GM20431 (cell line): Measurements from ENCODE around the gene NME3.

Experiments
- in situ Hi-C: fragments of 300-500 bp; cut with MseI, MboI; formaldehyde crosslinking; loops from one replicate; pipeline ENCODE4 v1.15.0; 2020; ENCODE audit warnings: low sequenced_read_pairs; ENCODE audit not compliant: unreplicated experiment

Gene NME3

DNA sequence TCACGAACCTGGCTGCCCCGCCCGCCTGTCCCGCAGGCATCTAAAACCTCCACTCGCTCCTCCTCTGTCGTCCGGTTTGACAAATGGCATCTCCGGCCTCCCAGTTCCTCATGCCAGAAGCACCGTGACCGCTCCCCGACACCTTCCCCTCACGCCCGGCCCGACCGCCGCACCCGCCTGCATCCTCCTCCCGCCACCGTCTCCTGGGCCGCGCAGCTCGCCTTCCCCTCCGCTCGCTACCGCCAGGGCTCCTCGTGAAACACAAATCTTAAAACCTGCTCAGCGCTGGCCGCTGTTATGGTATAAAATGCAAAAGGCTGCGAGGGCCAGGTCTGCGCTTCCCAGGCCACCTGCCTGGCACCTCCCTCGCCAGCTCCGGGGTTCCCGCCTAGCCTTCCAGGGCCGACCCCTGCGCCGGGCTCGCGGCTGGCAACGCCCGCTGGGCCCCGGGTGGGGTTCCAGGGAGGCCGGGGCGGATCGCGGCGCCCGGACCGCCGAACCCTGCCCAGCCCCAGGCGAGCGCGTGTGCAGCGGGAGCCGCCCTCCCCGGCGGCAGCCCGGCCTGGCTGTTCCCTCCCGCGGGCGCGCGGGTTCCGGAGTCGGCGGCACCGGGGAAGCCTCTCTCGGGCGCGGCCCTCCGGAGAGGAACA is 10.5 kb upstream of the NME3 start:
- in situ Hi-C loops, result no loop called here

DNA sequence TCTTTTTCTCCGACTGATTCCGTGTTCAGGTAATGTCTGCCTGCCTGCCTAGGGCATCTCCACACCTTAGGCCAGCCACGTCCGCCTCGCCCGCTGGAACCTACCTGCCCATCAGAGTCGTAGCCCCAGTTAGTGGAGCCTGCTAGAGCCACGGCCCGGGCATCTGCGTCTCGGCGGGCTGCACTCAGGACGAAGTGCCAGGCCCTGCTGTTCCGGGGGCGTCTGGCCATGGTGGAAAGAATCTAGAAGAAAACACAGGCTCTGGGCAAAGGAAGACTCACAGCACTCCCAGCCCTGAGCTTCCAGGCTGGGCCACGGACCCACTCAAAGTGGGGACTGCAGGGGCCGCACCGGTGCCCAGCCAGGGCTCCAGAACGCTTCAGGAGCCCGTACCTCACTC is 9.9 kb upstream of the NME3 start:
- in situ Hi-C loops, result no loop called here

GRCh38 chr16:1780677-1781072 is 9.3 kb upstream of the NME3 start:
- in situ Hi-C loops, result no loop called here

- in situ Hi-C loops, result no loop called here
Measured at GRCh38 chr16:1779741-1780676, 8.7 kb upstream of the NME3 start.

DNA sequence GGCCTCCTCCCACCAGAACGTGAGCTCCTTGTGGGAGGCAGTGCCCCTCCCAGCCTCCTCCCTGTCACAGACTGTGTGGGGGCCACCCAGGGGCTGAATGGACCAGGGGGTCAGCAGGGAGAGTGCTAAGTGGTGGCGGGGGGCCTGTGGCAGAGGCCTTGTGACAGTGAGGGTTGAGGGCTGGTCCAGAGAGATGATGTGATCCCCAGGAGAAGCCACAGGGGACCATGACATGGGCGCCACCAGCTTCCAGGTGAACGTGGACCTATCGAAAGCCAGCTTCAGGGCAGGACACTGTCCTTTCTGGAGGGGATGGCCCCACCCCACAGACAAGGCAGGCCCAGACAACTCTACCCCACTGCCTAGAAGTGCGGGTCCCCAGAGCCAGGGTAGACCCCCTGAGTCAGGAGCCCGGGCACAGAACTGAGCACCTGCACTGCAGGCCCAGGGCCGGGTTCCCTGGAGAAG is 7.9 kb upstream of the NME3 start:
- in situ Hi-C loops, result no loop called here

GRCh38 chr16:1778200-1779179 is 7.1 kb upstream of the NME3 start:
- in situ Hi-C loops, result no loop called here

GRCh38 chr16:1777375-1778199 is 6.2 kb upstream of the NME3 start:
- in situ Hi-C loops, result no loop called here

- in situ Hi-C loops, result no loop called here
Measured at GRCh38 chr16:1776991-1777374, 5.6 kb upstream of the NME3 start.

GRCh38 chr16:1776672-1776955 is 5.3 kb upstream of the NME3 start:
- in situ Hi-C loops, result no loop called here

DNA sequence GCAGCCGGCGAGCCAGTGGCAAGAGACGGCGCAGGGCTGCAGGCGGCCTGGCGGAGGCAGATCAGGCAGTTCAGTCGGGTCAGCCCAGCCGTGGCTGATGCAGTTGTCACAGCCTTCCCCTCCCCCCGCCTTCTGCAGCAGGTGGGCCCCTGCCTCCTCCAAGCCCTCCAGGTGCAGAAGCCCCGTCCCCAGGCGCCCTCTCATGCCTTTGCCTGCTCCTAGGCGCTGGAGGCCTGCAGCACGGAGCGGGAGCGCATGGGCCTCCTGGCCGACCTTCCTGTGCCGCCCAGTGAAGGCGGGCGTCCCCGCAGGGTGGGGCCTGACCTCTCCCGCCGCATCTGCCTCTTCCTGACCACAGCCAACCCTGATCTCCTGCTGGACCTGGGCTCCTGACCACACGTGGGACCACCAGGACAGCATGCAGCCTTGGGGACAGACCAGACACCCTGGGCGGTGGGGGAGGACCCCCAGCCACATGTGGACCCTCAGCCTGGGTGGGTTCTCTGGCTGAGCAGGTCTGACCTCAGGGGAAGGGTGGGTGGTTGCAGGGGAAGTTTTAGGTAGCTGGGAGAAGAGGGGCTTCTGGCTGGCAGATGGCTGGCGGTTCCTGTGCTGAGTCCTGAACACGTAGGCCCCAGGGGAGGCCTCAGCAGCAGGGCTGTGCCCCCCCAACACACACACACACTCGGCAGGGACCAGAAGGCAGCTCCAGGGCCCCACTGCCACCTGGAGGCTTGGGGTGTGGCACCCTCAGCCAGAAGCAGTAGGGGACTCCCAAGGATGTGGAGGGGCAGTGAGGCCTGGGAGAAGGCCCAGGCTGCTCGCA is 4.7 kb upstream of the NME3 start:
- in situ Hi-C loops, result no loop called here

DNA sequence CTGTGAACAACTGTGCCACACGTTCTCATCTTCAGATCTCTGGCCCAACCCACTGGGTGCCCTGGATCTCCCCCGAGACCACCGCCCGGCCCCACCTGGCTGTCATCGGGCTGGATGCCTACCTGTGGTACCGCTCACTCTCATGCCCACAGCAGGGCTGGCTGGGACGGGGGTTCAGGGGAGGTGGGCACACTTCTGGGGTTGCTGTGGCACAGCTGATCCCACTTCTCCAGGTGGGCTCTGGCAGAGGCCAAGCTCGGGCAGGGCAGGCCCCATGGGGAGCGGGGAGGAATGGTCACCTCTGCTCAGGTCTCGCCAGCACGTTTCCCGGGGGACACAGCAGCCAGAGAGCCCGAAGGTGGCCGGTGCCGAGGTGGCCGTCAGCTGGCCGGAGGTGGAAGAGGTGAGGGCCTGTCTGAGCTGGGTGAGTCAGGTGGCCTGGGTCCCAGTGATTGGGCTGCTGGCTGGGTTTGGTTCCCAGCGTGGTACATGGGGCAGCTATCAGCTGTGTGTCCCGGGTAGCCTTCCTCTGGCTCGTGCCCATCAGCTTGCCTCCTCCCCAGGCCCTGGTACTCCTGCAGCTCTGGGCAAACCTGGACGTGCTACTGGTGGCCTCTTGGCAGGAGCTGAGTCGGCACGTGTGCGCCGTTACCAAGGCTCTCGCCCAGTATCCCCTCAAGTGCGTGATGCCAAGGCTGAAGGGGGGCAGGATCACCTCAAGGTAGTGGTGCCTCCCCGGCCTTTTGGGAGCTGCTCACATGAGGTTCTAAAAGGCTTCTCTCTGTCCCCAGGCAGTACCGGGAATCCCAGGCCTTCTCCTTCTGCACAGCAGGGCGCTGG is 3.9 kb upstream of the NME3 start:
- in situ Hi-C loops, result no loop called here

DNA sequence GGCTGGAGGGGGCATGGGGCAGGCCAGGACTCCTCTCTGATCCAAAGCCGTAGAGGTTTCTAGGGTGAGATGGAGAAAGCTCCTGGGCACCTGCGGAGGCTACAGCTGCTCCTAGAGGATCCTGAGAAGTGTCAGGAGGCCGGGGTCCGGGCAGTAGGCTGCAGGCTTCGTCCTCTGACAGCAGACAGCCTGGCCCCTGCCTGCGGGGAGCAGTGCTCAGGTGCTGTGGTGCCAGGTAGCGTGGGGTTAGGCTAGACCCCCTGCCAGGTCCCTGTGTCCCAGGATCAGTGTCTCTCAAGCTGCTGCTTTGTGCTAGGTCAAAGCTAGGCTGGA is 3.1 kb upstream of the NME3 start:
- in situ Hi-C loops, result no loop called here

DNA sequence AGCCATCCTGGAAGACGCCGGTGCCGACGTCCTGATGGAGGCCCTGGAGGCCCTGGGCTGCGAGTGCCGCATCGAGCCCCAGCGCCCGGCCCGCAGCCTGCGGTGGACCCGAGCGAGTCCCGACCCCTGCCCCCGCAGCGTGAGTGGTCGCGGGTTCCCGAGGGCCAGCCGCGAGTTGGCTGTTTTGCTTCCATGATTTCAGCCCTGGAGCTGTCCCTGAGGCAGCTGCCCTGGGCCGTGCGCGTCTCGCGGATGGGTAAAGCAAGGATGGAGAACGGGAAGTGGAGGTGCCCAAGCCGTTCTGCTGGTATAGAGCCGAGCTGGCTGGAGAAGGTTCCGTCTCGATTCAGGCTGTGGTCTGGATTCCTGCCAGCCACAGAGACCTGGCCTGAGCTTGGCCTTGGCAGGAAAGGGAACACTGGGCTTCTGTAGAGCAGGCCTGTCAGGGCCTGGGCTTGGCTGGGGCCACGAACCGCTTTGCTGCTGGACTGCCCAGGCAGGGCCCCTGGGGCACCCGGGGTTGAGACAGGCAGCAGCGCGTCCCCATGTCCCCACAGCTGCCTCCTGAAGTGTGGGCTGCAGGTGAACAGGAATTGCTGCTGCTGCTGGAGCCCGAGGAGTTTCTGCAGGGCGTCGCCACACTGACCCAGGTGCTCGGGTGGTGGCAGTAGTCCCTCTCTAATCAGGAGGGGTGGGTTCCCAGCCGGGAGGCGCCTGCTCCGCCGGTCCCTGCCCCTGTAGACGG is 2.5 kb upstream of the NME3 start:
- in situ Hi-C loops, result no loop called here

DNA sequence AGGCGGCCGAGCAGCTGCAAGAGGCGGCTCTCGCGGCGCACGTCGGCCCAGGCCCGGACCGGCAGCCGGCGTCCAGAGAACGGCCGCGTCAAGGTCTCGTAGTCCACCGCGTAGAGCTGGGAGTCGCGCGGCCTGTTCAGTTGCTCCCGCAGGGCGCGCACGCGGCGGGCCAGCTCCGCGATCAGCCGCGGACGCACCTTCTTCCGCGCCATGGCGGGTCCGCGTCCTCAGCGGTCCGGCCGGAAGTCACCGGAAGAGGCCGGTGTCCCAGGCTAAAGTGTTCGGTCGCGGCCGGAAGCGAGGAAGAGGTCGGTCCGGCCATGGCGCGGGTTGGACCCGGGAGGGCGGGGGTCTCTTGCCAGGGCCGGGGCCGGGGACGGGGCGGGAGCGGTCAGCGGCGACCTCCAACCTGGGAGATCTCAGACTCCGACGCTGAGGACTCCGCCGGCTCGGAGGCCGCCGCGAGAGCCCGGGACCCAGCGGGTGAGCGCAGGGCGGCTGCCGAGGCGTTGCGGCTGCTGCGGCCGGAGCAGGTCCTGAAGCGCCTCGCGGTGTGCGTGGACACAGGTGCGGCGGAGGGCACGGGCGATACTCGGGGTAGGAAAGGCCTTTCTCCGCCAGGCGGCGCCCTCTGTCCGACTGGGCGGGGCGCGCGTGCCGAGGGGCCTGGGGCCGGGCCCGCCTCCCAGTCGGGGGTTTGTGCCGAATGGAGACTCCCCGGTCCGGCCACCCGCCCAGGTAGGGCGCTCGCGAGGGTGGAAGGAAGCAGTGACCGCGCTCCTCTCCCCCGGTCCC is 1.8 kb upstream of the NME3 start, which contains the start of gene MRPS34:
Gene MRPS34, minus strand, starts transcription at position 227 of the 795 bp plus-strand sequence. Its CDS starts 15 bp downstream, at position 212.
- in situ Hi-C loops, result no loop called here

DNA sequence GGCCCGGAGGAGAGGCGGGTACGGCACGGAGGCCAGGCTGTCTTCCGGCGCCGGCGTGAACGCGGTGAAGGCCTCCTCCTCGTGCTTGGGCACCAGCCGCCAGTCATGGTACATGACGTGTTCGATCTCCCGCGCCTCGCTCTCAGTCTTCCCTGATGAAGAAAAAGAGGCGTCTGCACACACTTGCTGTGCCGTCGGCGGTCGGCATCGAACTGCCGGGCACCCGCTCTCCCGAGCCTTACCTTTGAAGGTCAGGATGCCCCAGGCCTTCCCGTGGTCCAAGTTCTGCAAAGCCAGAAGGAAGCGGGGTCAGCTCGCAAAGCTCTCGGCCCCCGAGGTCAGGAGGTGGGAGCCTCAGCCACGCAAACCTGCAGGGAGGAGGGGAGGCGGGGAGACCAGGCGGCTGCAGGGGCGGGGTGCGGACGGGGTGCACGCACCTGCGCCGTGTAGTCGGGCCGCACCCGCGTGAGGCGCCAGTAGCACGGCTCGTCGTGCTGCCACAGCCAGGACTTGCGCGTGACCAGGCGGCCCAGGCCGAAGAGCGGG is 1.1 kb upstream of the NME3 start, which contains the start of gene EME2:
Gene EME2, plus strand, starts transcription at position 449 of the 546 bp plus-strand sequence. CDS start 418 bp downstream, outside the sequence.
- in situ Hi-C loops, result no loop called here

DNA sequence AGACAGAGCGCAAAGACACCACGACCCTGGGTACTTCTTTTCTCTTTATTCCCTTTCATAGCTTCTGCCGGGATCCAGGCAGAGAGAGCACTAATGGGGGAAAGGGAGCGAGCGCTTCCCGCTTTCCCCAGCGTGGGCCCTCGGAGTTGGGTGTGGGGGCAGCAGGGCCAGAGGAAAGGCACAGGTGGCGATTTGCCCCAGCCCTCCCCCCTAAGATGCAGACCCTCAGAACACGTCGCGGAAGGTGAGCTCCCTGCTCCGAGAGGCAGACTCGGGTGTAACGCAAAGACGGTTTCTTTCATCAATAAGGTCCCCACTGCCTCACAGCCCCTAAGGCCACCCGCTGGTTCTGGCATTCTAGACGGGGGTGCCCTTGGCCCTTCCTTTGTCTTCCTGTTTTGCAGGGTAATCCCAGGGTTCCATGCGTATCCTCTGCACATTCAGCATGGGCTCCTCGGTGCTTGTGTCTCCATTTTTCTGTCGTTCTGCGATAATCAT is 570 bp upstream of the NME3 start:
- in situ Hi-C loops, result no loop called here
